ENCODE data around the gene ABCB11.
"Not testable (repeated sequence)": the region's sequence is repeated elsewhere in the genome, so short reads cannot be mapped to it uniquely, and the experiment has no call there.

Gene ABCB11

DNA sequence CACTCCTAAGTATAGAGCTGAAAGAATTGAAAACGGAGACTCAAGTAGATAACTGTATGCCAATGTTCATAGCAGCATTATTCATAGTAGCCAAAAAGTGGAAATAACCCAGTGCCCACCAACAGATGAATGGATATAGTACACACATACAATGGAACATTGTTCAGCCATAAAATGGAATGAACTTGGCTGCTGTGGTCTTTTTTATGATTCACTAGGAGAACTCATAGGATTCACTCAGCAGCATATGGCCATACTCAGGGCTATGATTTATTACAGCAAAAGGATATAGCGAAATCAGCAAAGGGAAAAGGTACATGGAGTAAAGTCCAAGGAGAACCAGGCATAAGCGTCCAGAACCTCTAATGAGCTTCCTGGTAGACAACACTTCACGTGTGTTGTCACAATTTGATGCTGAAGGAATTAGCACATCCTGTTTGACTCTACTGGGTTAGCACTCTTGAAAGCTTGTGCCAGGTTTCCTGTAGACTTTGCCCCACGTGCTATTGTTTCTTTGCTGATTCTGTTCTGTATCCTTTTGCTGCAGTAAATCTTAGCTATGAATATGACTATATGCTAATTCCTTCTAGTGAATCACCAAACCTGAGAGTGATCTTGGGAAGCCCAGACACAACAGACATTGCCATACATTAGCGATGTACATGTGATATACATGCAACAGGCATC lies 156.6 kb downstream of the ABCB11 start:
- no peak for DNase-seq

DNA sequence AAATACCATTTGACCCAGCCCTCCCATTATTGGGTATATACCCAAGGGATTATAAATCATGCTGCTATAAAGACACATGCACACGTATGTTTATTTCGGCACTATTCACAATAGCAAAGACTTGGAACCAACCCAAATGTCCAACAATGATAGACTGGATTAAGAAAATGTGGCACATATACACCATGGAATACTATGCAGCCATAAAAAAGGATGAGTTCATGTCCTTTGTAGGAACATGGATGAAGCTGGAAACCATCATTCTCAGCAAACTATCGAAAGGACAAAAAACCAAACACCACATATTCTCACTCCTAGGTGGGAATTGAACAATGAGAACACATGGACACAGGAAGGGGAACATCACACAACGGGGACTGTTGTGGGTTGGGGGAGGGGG lies 160.3 kb downstream of the ABCB11 start:
- DNase-seq, result not testable (repeated sequence)
